PC-9 (cell line): ENCODE data around the gene DGCR6L. TPM values are rescaled to one million over a fixed set of nuclear protein-coding genes. Genes with fewer than 3 reads are reported as not detected.
A peak's percentile ranks its signal among the peaks of the same experiment; 100 is the strongest.

ENCODE experiments used
- BruUV-seq: library from RNA; stranded (reverse); fragments of 400-500 nt; replicated peaks from 2 replicates; lab custom pipeline; 2021; lab: Mats Ljungman, UMichigan
- CTCF ChIA-PET: fragments of 300-600 bp; sonication (Branson Sonifier 250); formaldehyde crosslinking; loops from one replicate; lab custom pipeline; 2022; ENCODE audit warnings: antibody characterized with exemption; lab: Charles Lee
- POLR2A ChIA-PET: fragments of 300-600 bp; sonication (Branson Sonifier 250); formaldehyde crosslinking; loops from one replicate; lab custom pipeline; 2022; ENCODE audit warnings: antibody characterized with exemption; ENCODE audit not compliant: unreplicated experiment; lab: Charles Lee
- DNase-seq, 2 experiments: peaks; one replicate each; pipeline versions ENCODE4 v3.0.0 to v3.0.0-alpha.2; 2015 to 2022; ENCODE audit warnings: mixed read lengths in 1 of 2
- H2AFZ ChIP-seq: fragments of 200-600 bp; sonication (generic); 2 replicates; pipeline ENCODE4 v1.8.1; 2017; ENCODE audit warnings: antibody characterized with exemption
- H3F3A ChIP-seq: fragments of 200-600 bp; sonication (generic); 2 replicates; pipeline ENCODE4 v1.8.1; 2017; ENCODE audit warnings: antibody characterized with exemption, mild to moderate bottlenecking, low read depth; ENCODE audit not compliant: insufficient read depth
- H3K27ac ChIP-seq: fragments of 200-600 bp; sonication (generic); 2 replicates; pipeline ENCODE4 v1.6.1; 2016; ENCODE audit warnings: mixed run types
- H3K27me3 ChIP-seq: fragments of 200-600 bp; sonication (generic); 2 replicates; pipeline ENCODE4 v1.6.1; 2016; ENCODE audit warnings: low read depth, mixed run types; ENCODE audit not compliant: insufficient read depth
- H3K36me3 ChIP-seq: fragments of 200-600 bp; sonication (generic); 2 replicates; pipeline ENCODE4 v1.6.1; 2016; ENCODE audit warnings: low read depth, mixed run types
- H3K4me1 ChIP-seq: fragments of 200-600 bp; sonication (generic); replicated peaks from 2 replicates; pipeline ENCODE4 v1.6.1; 2016; ENCODE audit warnings: mixed run types; ENCODE audit not compliant: insufficient read depth
- H3K4me2 ChIP-seq: fragments of 200-600 bp; sonication (generic); 2 replicates; pipeline ENCODE4 v1.6.1; 2017; ENCODE audit warnings: mixed run types
- H3K4me3 ChIP-seq: fragments of 200-600 bp; sonication (generic); 2 replicates; pipeline ENCODE4 v1.6.1; 2016; ENCODE audit warnings: mixed run types
- H3K79me2 ChIP-seq: fragments of 200-600 bp; sonication (generic); 2 replicates; pipeline ENCODE4 v1.6.1; 2017; ENCODE audit warnings: low read depth, mixed run types
- H3K9me2 ChIP-seq: fragments of 200-600 bp; sonication (generic); 2 replicates; pipeline ENCODE4 v1.8.1; 2017; ENCODE audit warnings: mild to moderate bottlenecking; ENCODE audit not compliant: insufficient read depth
- H3K9me3 ChIP-seq: fragments of 200-600 bp; sonication (generic); 2 replicates; pipeline ENCODE4 v1.8.1; 2016; ENCODE audit warnings: low read depth; ENCODE audit not compliant: insufficient read depth
- H4K20me1 ChIP-seq: fragments of 200-600 bp; sonication (generic); 2 replicates; pipeline ENCODE4 v1.8.1; 2017; ENCODE audit not compliant: insufficient read depth
- CTCF ChIP-seq: fragments of 200-600 bp; sonication (generic); conservative IDR thresholded peaks from 2 replicates; pipeline ENCODE4 v1.6.1; 2017; ENCODE audit warnings: mixed run types, antibody characterized with exemption, mild to moderate bottlenecking, moderate library complexity
- EZH2 ChIP-seq: fragments of 200-600 bp; sonication (generic); IDR thresholded peaks from 2 replicates; pipeline ENCODE4 v1.8.0; 2017; ENCODE audit warnings: antibody characterized with exemption, low read depth
- intact Hi-C: fragments of 100-400 bp; cut with micrococcal nuclease; formaldehyde crosslinking; loops from one replicate; pipeline ENCODE4 v1.10.0; 2022; ENCODE audit not compliant: unreplicated experiment
- total RNA-seq: library from RNA; stranded (reverse); gene quantifications from 2 replicates; pipeline ENCODE4 v1.2.3, GENCODE V29; 2021

Gene DGCR6L
- total RNA-seq, 1 experiment from 2014 or later, result 37.6 TPM

GRCh38 chr22:20302438-20303228 lies 17.2 kb downstream of the DGCR6L start:
- H3K27ac ChIP-seq, result no peak overlapping the region
- no peaks in the 10 kb centered on the region for H3K9me3 ChIP-seq
- ChIA-PET CTCF (no interaction called here), POLR2A (no interaction called here)
- no peaks in the 10 kb centered on the region for H3K79me2 ChIP-seq
- H3K4me3 ChIP-seq, result no peak overlapping the region
- H3K4me1 ChIP-seq, result no peaks in the 10 kb centered on the region
- no peak for DNase-seq
- H3K4me2 ChIP-seq, result no peak overlapping the region
- no peaks in the 10 kb centered on the region for H4K20me1 ChIP-seq
- no peaks in the 10 kb centered on the region; the same call in 1 of the 2 replicates for H3F3A ChIP-seq
- H3K36me3 ChIP-seq, result no peaks in the 10 kb centered on the region
- TF ChIP-seq CTCF (no peak), EZH2 (no peak)
- intact Hi-C loops, result no loop called here
- H2AFZ ChIP-seq, result no peak overlapping the region
- no peaks in the 10 kb centered on the region for H3K27me3 ChIP-seq
- no TSS peak for BruUV-seq
- H3K9me2 ChIP-seq, result no peaks in the 10 kb centered on the region

GRCh38 chr22:20299746-20300136 lies 20.1 kb downstream of the DGCR6L start:
- Histone ChIP-seq H3K27me3 (no peaks in the 10 kb centered on the region), H4K20me1 (no peaks in the 10 kb centered on the region), H3K4me2 (peak overlapping the region; percentile 85), H3F3A (no peaks in the 10 kb centered on the region; the same call in 1 of the 2 replicates), H3K9me2 (no peaks in the 10 kb centered on the region), H3K9me3 (no peaks in the 10 kb centered on the region), H3K36me3 (no peaks in the 10 kb centered on the region), H3K27ac (no peak overlapping the region), H3K4me1 (no peaks in the 10 kb centered on the region), H3K4me3 (peak overlapping the region; percentile 57; the same call in 1 of the 2 replicates), H3K79me2 (no peaks in the 10 kb centered on the region), H2AFZ (no peak overlapping the region)
- no TSS peak for BruUV-seq
- DNase-seq, result no peak
- no peak for TF ChIP-seq EZH2
- TF ChIP-seq CTCF, result no peak
- CTCF ChIA-PET, result no interaction called here
- intact Hi-C loops, result loop anchor here (10.0 kb wide), 1 partner anchor 155 kb away; no protein-coding TSS in a partner anchor
- POLR2A ChIA-PET, result no interaction called here

- no peak overlapping the region for H3K27ac ChIP-seq
- H3K36me3 ChIP-seq, result no peaks in the 10 kb centered on the region
- intact Hi-C loops, result loop anchor here (10.0 kb wide), 1 partner anchor 156 kb away; no protein-coding TSS in a partner anchor
- H3K4me1 ChIP-seq, result no peaks in the 10 kb centered on the region
- ChIA-PET POLR2A (interaction anchor here (0.7 kb wide), 1 partner anchor 459 kb away, joined by 5 read pairs; no protein-coding TSS in a partner anchor), CTCF (no interaction called here)
- H3K4me3 ChIP-seq, result peak overlapping the region; percentile 57; the same call in 1 of the 2 replicates
- BruUV-seq, result no TSS peak
- no peaks in the 10 kb centered on the region for H3K9me3 ChIP-seq
- peak; percentile 43 to 68 for DNase-seq
- H2AFZ ChIP-seq, result peak overlapping the region; percentile 70
- H3K9me2 ChIP-seq, result no peaks in the 10 kb centered on the region
- H3K27me3 ChIP-seq, result no peaks in the 10 kb centered on the region
- peak overlapping the region; percentile 85 for H3K4me2 ChIP-seq
- no peaks in the 10 kb centered on the region; the same call in 1 of the 2 replicates for H3F3A ChIP-seq
- H3K79me2 ChIP-seq, result no peaks in the 10 kb centered on the region
- TF ChIP-seq CTCF (no peak), EZH2 (no peak)
- H4K20me1 ChIP-seq, result no peaks in the 10 kb centered on the region
Measured at GRCh38 chr22:20298803-20299745, 20.8 kb downstream of the DGCR6L start.
